H1 (cell line): ENCODE results near the gene LRRC27.

Source experiments
- CHD1 ChIP-seq: IDR thresholded peaks from 2 replicates; pipeline ENCODE4 v1.6.1; 2012; ENCODE audit warnings: low read depth, low read length, improper control_type of control experiment
- EZH2 ChIP-seq: fragments of 200-600 bp; sonication (generic); IDR thresholded peaks from 2 replicates; pipeline ENCODE4 v1.7.1; 2012; ENCODE audit warnings: low read depth, mild to moderate bottlenecking, moderate library complexity, low read length, inconsistent platforms; ENCODE audit not compliant: severe bottlenecking
- GABPA ChIP-seq: IDR thresholded peaks from 2 replicates; pipeline ENCODE4 v1.6.1; 2011; ENCODE audit warnings: mild to moderate bottlenecking, low read length, moderate library complexity, borderline replicate concordance; ENCODE audit not compliant: insufficient read depth
- MAX ChIP-seq: IDR thresholded peaks from 2 replicates; pipeline ENCODE4 v1.6.1; 2012; ENCODE audit warnings: inconsistent platforms
- POLR2AphosphoS5 ChIP-seq: IDR thresholded peaks from 2 replicates; pipeline ENCODE4 v1.6.1; 2011; ENCODE audit warnings: low read depth, low read length
- TF ChIP-seq, protein P1 (sequence below), 3 experiments: IDR thresholded peaks; 1 replicate in 2 of 3; 2 replicates in 1 of 3; pipeline versions ENCODE4 v1.5.1 to v1.6.1; 2011; ENCODE audit warnings: low read length in 3 of 3, mild to moderate bottlenecking in 3 of 3, inconsistent platforms in 2 of 3, low read depth in 1 of 3, moderate library complexity in 1 of 3; ENCODE audit not compliant: insufficient read depth in 1 of 3; ENCODE audit errors: control extremely low read depth in 1 of 3

DNA sequence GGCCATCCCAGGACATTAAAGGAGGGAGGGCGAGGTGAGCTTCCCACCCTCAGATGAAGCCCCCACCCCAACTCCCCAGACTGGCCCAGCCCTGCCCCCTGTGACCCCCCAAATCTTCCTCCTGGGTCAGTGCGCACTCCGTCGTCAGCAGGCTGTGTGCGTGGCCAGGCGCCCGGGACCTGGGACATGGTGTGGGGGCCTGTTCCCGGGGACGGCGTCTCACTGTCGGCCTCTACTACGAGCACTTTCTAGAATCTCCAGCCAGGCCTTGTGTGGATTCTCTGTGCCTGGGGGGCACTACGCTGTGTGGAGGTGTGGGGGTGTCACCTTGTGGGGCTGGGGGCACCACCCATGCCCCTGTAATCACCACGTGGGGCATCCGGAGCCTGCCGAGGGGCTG is 74.8 kb downstream of the LRRC27 start:
- TF ChIP-seq GABPA (no peak), CHD1 (no peak), EZH2 (no peak), POLR2AphosphoS5 (no peak), MAX (no peak)
- TF ChIP-seq, protein P1, sequence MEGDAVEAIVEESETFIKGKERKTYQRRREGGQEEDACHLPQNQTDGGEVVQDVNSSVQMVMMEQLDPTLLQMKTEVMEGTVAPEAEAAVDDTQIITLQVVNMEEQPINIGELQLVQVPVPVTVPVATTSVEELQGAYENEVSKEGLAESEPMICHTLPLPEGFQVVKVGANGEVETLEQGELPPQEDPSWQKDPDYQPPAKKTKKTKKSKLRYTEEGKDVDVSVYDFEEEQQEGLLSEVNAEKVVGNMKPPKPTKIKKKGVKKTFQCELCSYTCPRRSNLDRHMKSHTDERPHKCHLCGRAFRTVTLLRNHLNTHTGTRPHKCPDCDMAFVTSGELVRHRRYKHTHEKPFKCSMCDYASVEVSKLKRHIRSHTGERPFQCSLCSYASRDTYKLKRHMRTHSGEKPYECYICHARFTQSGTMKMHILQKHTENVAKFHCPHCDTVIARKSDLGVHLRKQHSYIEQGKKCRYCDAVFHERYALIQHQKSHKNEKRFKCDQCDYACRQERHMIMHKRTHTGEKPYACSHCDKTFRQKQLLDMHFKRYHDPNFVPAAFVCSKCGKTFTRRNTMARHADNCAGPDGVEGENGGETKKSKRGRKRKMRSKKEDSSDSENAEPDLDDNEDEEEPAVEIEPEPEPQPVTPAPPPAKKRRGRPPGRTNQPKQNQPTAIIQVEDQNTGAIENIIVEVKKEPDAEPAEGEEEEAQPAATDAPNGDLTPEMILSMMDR (IDR thresholded peaks at IDR 0.05; ENCODE audit: control extremely low read depth in 1 of 3, insufficient read depth in 1 of 3, low read depth in 1 of 3, low read length in 3 of 3), result no peak
